IMR-90 (cell line): Measurements from ENCODE around the gene BRINP1. TPM values are rescaled to one million over a fixed set of nuclear protein-coding genes. Genes with fewer than 3 reads are reported as not detected.

ENCODE experiments used
- ATAC-seq: fragments of 200-7000 bp; cut with Tn5 transposase; 2 replicates; pipeline ENCODE4 v1.9.1; 2020; ENCODE audit warnings: low read depth, mild to moderate bottlenecking, moderate library complexity
- BruUV-seq: library from RNA; stranded (reverse); fragments of 400-500 nt; replicated peaks from 2 replicates; lab custom pipeline; 2021; lab: Mats Ljungman, UMichigan
- CTCF ChIA-PET: fragments of 300-600 bp; formaldehyde crosslinking; extraction: SDS; loops from one replicate; lab custom pipeline; 2021; ENCODE audit warnings: antibody characterized with exemption; lab: Yijun Ruan, JAX
- POLR2A ChIA-PET: fragments of 300-600 bp; sonication (Branson Sonifier 250); formaldehyde crosslinking; loops from one replicate; lab custom pipeline; 2022; ENCODE audit warnings: antibody characterized with exemption; ENCODE audit not compliant: unreplicated experiment; lab: Charles Lee
- DNase-seq: peaks from one replicate; pipeline ENCODE4 v3.0.0; 2013
- H2AFZ ChIP-seq: replicated peaks from 2 replicates; pipeline ENCODE3; 2013; ENCODE audit warnings: low read length, mild to moderate bottlenecking; ENCODE audit not compliant: poor library complexity
- H2AK5ac ChIP-seq: 2 replicates; pipeline ENCODE4 v1.6.1; 2013; ENCODE audit warnings: low read depth, low read length, inconsistent platforms
- H2AK9ac ChIP-seq: replicated peaks from 2 replicates; pipeline ENCODE3; 2013; ENCODE audit warnings: mild to moderate bottlenecking, low read depth, low read length, moderate library complexity; ENCODE audit not compliant: poor library complexity
- H2BK120ac ChIP-seq: 2 replicates; pipeline ENCODE4 v1.6.1; 2013; ENCODE audit warnings: low read depth, low read length, inconsistent platforms
- H2BK15ac ChIP-seq: 3 replicates; pipeline ENCODE4 v1.6.1; 2013; ENCODE audit warnings: low read depth, low read length, inconsistent platforms
- H2BK20ac ChIP-seq: 2 replicates; pipeline ENCODE4 v1.6.1; 2013; ENCODE audit warnings: low read depth, mild to moderate bottlenecking, inconsistent platforms, low read length, moderate library complexity
- H2BK5ac ChIP-seq: 2 replicates; pipeline ENCODE4 v1.6.1; 2013; ENCODE audit warnings: mild to moderate bottlenecking, low read depth, low read length, inconsistent platforms; ENCODE audit not compliant: poor library complexity, severe bottlenecking
- H3K14ac ChIP-seq: replicated peaks from 2 replicates; pipeline ENCODE4 v1.6.1; 2013; ENCODE audit warnings: low read depth, low read length, inconsistent platforms
- H3K18ac ChIP-seq: 2 replicates; pipeline ENCODE4 v1.6.1; 2013; ENCODE audit warnings: low read depth, low read length, control low read depth
- H3K23ac ChIP-seq: 2 replicates; pipeline ENCODE4 v1.6.1; 2013; ENCODE audit warnings: low read depth, low read length, inconsistent platforms
- H3K27ac ChIP-seq: 2 replicates; pipeline ENCODE4 v1.5.1; 2013; ENCODE audit warnings: mild to moderate bottlenecking, control low read depth, low read length; ENCODE audit not compliant: insufficient read depth
- H3K27me3 ChIP-seq: 2 replicates; pipeline ENCODE4 v1.6.1; 2013; ENCODE audit warnings: low read length; ENCODE audit not compliant: control insufficient read depth, insufficient read depth
- H3K36me3 ChIP-seq: 2 replicates; pipeline ENCODE4 v1.6.1; 2013; ENCODE audit warnings: low read length, mixed read lengths; ENCODE audit not compliant: control insufficient read depth, insufficient read depth
- H3K4ac ChIP-seq: 2 replicates; pipeline ENCODE4 v1.6.1; 2013; ENCODE audit warnings: low read depth, low read length, inconsistent platforms
- H3K4me1 ChIP-seq: 2 replicates; pipeline ENCODE4 v1.6.1; 2013; ENCODE audit warnings: low read length, mixed read lengths; ENCODE audit not compliant: control insufficient read depth, insufficient read depth
- H3K4me2 ChIP-seq: 2 replicates; pipeline ENCODE4 v1.6.1; 2013; ENCODE audit warnings: low read depth, mild to moderate bottlenecking, control low read depth, low read length, moderate library complexity
- H3K4me3 ChIP-seq: 2 replicates; pipeline ENCODE4 v1.5.1; 2013; ENCODE audit warnings: low read depth, mild to moderate bottlenecking, control low read depth, low read length, moderate library complexity; ENCODE audit not compliant: insufficient read depth
- H3K56ac ChIP-seq: 2 replicates; pipeline ENCODE4 v1.6.1; 2013; ENCODE audit warnings: low read length, inconsistent platforms; ENCODE audit not compliant: insufficient read depth; ENCODE audit errors: extremely low read depth
- H3K79me1 ChIP-seq, 2 experiments: 2 replicates each; pipeline ENCODE4 v1.6.1; 2013; ENCODE audit warnings: low read length in 2 of 2, inconsistent platforms in 1 of 2, low read depth in 1 of 2
- H3K9ac ChIP-seq: 2 replicates; pipeline ENCODE4 v1.6.1; 2013; ENCODE audit warnings: low read depth, low read length, control low read depth
- H3K9me1 ChIP-seq: 2 replicates; pipeline ENCODE4 v1.6.1; 2013; ENCODE audit warnings: low read length, inconsistent platforms; ENCODE audit not compliant: insufficient read depth
- H3K9me3 ChIP-seq: 2 replicates; pipeline ENCODE4 v1.6.1; 2013; ENCODE audit warnings: low read length; ENCODE audit not compliant: control insufficient read depth, insufficient read depth
- H4K20me1 ChIP-seq: 2 replicates; pipeline ENCODE4 v1.6.1; 2013; ENCODE audit warnings: low read length, inconsistent platforms; ENCODE audit not compliant: insufficient read depth
- H4K5ac ChIP-seq: 2 replicates; pipeline ENCODE4 v1.6.1; 2013; ENCODE audit warnings: mild to moderate bottlenecking, low read depth, low read length, control low read depth
- H4K8ac ChIP-seq, 2 experiments: 2 replicates each; pipeline ENCODE4 v1.6.1; 2013; ENCODE audit warnings: low read depth in 2 of 2, low read length in 2 of 2, control low read depth in 1 of 2, inconsistent platforms in 1 of 2
- H4K91ac ChIP-seq: 2 replicates; pipeline ENCODE4 v1.6.1; 2013; ENCODE audit warnings: low read depth, low read length, inconsistent platforms; ENCODE audit not compliant: insufficient read depth
- CEBPB ChIP-seq: IDR thresholded peaks from 2 replicates; pipeline ENCODE4 v1.6.1; 2012; ENCODE audit warnings: low read depth, low read length, improper control_type of control experiment
- CHD1 ChIP-seq: IDR thresholded peaks from 2 replicates; pipeline ENCODE4 v1.6.1; 2012; ENCODE audit warnings: low read depth, low read length, improper control_type of control experiment
- CTCF ChIP-seq: conservative IDR thresholded peaks from 2 replicates; pipeline ENCODE4 v1.5.1; 2012; ENCODE audit warnings: mild to moderate bottlenecking, low read depth, low read length, improper control_type of control experiment
- ELK1 ChIP-seq: fragments of 150-350 bp; IDR thresholded peaks from 2 replicates; pipeline ENCODE4 v1.6.1; 2016; ENCODE audit warnings: low read depth, mild to moderate bottlenecking, low read length, moderate library complexity, borderline replicate concordance
- FOS ChIP-seq: fragments of 150-350 bp; IDR thresholded peaks from 2 replicates; pipeline ENCODE4 v1.6.1; 2016; ENCODE audit warnings: low read depth, low read length
- MAFK ChIP-seq: IDR thresholded peaks from 2 replicates; pipeline ENCODE4 v1.6.1; 2012; ENCODE audit warnings: low read depth, low read length, improper control_type of control experiment
- MAZ ChIP-seq: IDR thresholded peaks from 2 replicates; pipeline ENCODE4 v1.6.1; 2012; ENCODE audit warnings: low read depth, mild to moderate bottlenecking, low read length, improper control_type of control experiment, moderate library complexity, borderline replicate concordance
- MXI1 ChIP-seq: IDR thresholded peaks from 2 replicates; pipeline ENCODE4 v1.6.1; 2012; ENCODE audit warnings: low read depth, mild to moderate bottlenecking, low read length, moderate library complexity, borderline replicate concordance
- POLR2A ChIP-seq: IDR thresholded peaks from 2 replicates; pipeline ENCODE4 v1.6.1; 2012; ENCODE audit warnings: mild to moderate bottlenecking, low read depth, low read length
- RAD21 ChIP-seq: IDR thresholded peaks from 2 replicates; pipeline ENCODE4 v1.6.1; 2012; ENCODE audit warnings: low read length, improper control_type of control experiment
- RCOR1 ChIP-seq: IDR thresholded peaks from 2 replicates; pipeline ENCODE4 v1.6.1; 2012; ENCODE audit warnings: mild to moderate bottlenecking, low read length, improper control_type of control experiment; ENCODE audit not compliant: insufficient replicate concordance
- RFX5 ChIP-seq: IDR thresholded peaks from 2 replicates; pipeline ENCODE4 v1.8.0; 2012; ENCODE audit warnings: low read depth, mild to moderate bottlenecking, low read length, moderate library complexity
- SMC3 ChIP-seq: fragments of 150-350 bp; IDR thresholded peaks from 2 replicates; pipeline ENCODE4 v1.6.1; 2016; ENCODE audit warnings: low read depth, mild to moderate bottlenecking, antibody characterized with exemption, low read length, moderate library complexity
- WGBS, 2 experiments: methylation state at CpG; one replicate each; pipeline versions ENCODE4 v1.1.5 to v1.1.7; 2013; ENCODE audit warnings: missing lambda C conversion rate in 2 of 2; ENCODE audit not compliant: insufficient read length in 1 of 2; ENCODE audit errors: extremely low coverage in 2 of 2; 5-methylcytosine and 5-hydroxymethylcytosine counted together
- dilution Hi-C: fragments of 300-500 bp; cut with HindIII; formaldehyde crosslinking; loops from one replicate; pipeline ENCODE4 v1.14.3; 2018; ENCODE audit warnings: low sequenced_read_pairs; ENCODE audit not compliant: unreplicated experiment
- in situ Hi-C: fragments of 300-500 bp; cut with MboI; formaldehyde crosslinking; loops from 3 replicates; pipeline ENCODE4 v1.14.3; 2019; ENCODE audit warnings: low sequenced_read_pairs, inconsistent platforms, mixed read lengths
- intact Hi-C: fragments of 100-400 bp; cut with micrococcal nuclease; formaldehyde crosslinking; loops from 2 replicates; pipeline ENCODE4 v1.10.0; 2022
- polyA plus RNA-seq, 3 experiments: library from polyadenylated mRNA; depleted of rRNA; stranded (reverse); fragments of >200 nt; gene quantifications; 2 replicates each; pipeline ENCODE4 v1.2.3, GENCODE V29; 2012; ENCODE audit warnings: low replicate concordance in 1 of 3
- total RNA-seq: library from RNA; depleted of rRNA; stranded (reverse); fragments of >200 nt; gene quantifications from 2 replicates; pipeline ENCODE4 v1.2.3, GENCODE V29; 2012
- TF ChIP-seq, protein P1 (sequence below): fragments of 150-350 bp; IDR thresholded peaks from 2 replicates; pipeline ENCODE4 v1.6.1; 2017; ENCODE audit warnings: mild to moderate bottlenecking, antibody characterized with exemption, low read length, low read depth

BRINP1 gene
- total and polyA plus RNA-seq, 2 of the 4 experiments (the other 2 are of a cell fraction), result under 0.01 TPM; not detected in 1

GRCh38 chr9:119234636-119235035 is 134.6 kb downstream of the BRINP1 start:
- WGBS, 2 experiments, result 0% methylated on average over 1 of the region's 1 CpG; no CpG with 5 or more reads in 1 of the 2 experiments
- ChIA-PET POLR2A (no interaction called here), CTCF (no interaction called here)
- Histone ChIP-seq H3K4me1 (no peaks in the 10 kb centered on the region), H3K4me2 (no peak overlapping the region), H2BK20ac (no peak overlapping the region), H3K79me1 (no peaks in the 10 kb centered on the region), H3K27me3 (no peaks in the 10 kb centered on the region), H3K23ac (no peak overlapping the region), H3K4me3 (no peak overlapping the region), H4K5ac (no peak overlapping the region), H3K14ac (no peak overlapping the region), H4K91ac (no peak overlapping the region), H3K9me1 (no peaks in the 10 kb centered on the region), H2BK120ac (no peak overlapping the region), H2AK9ac (no peak overlapping the region), H3K27ac (no peak overlapping the region), H3K18ac (no peak overlapping the region), H2AFZ (no peak overlapping the region), H3K4ac (no peak overlapping the region), H3K56ac (no peak overlapping the region), H2BK15ac (no peak overlapping the region), H3K36me3 (no peaks in the 10 kb centered on the region), H4K20me1 (no peaks in the 10 kb centered on the region), H2BK5ac (no peak overlapping the region), H3K9me3 (peaks cover 8% of the 10 kb centered on the region), H4K8ac (no peak overlapping the region), H2AK5ac (no peak overlapping the region), H3K9ac (no peak overlapping the region)
- intact Hi-C loops, result no loop called here
- no peak for ATAC-seq
- no peak for TF ChIP-seq RFX5
- TF ChIP-seq SMC3, result no peak
- no peak for TF ChIP-seq FOS
- TF ChIP-seq CHD1, result no peak
- TF ChIP-seq POLR2A, result no peak
- no peak for TF ChIP-seq MAZ
- no peak for TF ChIP-seq RCOR1
- no peak for TF ChIP-seq CTCF
- no peak for TF ChIP-seq ELK1
- TF ChIP-seq MAFK, result no peak
- TF ChIP-seq RAD21, result no peak
- no peak for TF ChIP-seq CEBPB
- no peak for TF ChIP-seq MXI1
- TF ChIP-seq, protein P1, sequence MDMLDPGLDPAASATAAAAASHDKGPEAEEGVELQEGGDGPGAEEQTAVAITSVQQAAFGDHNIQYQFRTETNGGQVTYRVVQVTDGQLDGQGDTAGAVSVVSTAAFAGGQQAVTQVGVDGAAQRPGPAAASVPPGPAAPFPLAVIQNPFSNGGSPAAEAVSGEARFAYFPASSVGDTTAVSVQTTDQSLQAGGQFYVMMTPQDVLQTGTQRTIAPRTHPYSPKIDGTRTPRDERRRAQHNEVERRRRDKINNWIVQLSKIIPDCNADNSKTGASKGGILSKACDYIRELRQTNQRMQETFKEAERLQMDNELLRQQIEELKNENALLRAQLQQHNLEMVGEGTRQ, result no peak
- in situ Hi-C loops, result loop anchor here (10.0 kb wide), 1 partner anchor 60 kb away; no protein-coding TSS in a partner anchor
- DNase-seq, result no peak
- BruUV-seq, result no TSS peak
- dilution Hi-C loops, result no loop called here
